ENCODE data around the gene UGT2B15.
A peak's percentile ranks its signal among the peaks of the same experiment; 100 is the strongest.
"Not testable (repeated sequence)": the region's sequence is repeated elsewhere in the genome, so short reads cannot be mapped to it uniquely, and the experiment has no call there.

The UGT2B15 gene

GRCh38 chr4:68655764-68656444, 14.5 kb downstream of the UGT2B15 start:
- DNase-seq (ENCODE audit: low spot score), result peak; percentile 82

GRCh38 chr4:68654946-68655721, 15.3 kb downstream of the UGT2B15 start:
- DNase-seq (ENCODE audit: low spot score), result peak; percentile 26

GRCh38 chr4:68651932-68652331, 18.5 kb downstream of the UGT2B15 start:
- DNase-seq (ENCODE audit: low spot score), result no peak

GRCh38 chr4:68630371-68630770, 40.1 kb downstream of the UGT2B15 start:
- DNase-seq (ENCODE audit: low spot score), result peak; percentile 57

GRCh38 chr4:68622731-68623130, 47.7 kb downstream of the UGT2B15 start:
- not testable (repeated sequence) for DNase-seq (ENCODE audit: low spot score)

GRCh38 chr4:68617003-68617698, 53.3 kb downstream of the UGT2B15 start:
- no peak for DNase-seq (ENCODE audit: low spot score)

GRCh38 chr4:68615699-68616422, 54.6 kb downstream of the UGT2B15 start:
- no peak for DNase-seq (ENCODE audit: low spot score)

- no peak for DNase-seq (ENCODE audit: low spot score)
Measured at GRCh38 chr4:68613752-68614151, 56.7 kb downstream of the UGT2B15 start.

- no peak for DNase-seq (ENCODE audit: low spot score)
Measured at GRCh38 chr4:68606240-68606639, 64.2 kb downstream of the UGT2B15 start.

- DNase-seq (ENCODE audit: low spot score), result no peak
Measured at GRCh38 chr4:68599150-68599549, 71.3 kb downstream of the UGT2B15 start.

- no peak for DNase-seq (ENCODE audit: low spot score)
Measured at GRCh38 chr4:68597482-68597881, 73.0 kb downstream of the UGT2B15 start.

All from kidney tubule cell (primary cell).